Caco-2 (cell line): ENCODE data around the gene APOBEC3G. TPM values are rescaled to one million over a fixed set of nuclear protein-coding genes. Genes with fewer than 3 reads are reported as not detected.
"Not testable (repeated sequence)": the region's sequence is repeated elsewhere in the genome, so short reads cannot be mapped to it uniquely, and the experiment has no call there.

Experiments used
- BruUV-seq: library from RNA; stranded (reverse); fragments of 400-500 nt; replicated peaks from 2 replicates; lab custom pipeline; 2021; lab: Mats Ljungman, UMichigan
- CTCF ChIA-PET: fragments of 300-600 bp; sonication (Branson Sonifier 250); formaldehyde crosslinking; loops from one replicate; lab custom pipeline; 2022; ENCODE audit warnings: antibody characterized with exemption; lab: Charles Lee
- POLR2A ChIA-PET: fragments of 300-600 bp; sonication (Branson Sonifier 250); formaldehyde crosslinking; loops from one replicate; lab custom pipeline; 2022; ENCODE audit warnings: antibody characterized with exemption; lab: Charles Lee
- DNase-seq, 2 experiments: peaks; one replicate each; pipeline versions ENCODE4 v3.0.0 to v3.0.0-alpha.2; 2020 to 2022
- H3K27me3 ChIP-seq: replicated peaks from 2 replicates; pipeline ENCODE4 v1.6.0; 2011; ENCODE audit warnings: low read length; ENCODE audit not compliant: control insufficient read depth, insufficient read depth
- H3K36me3 ChIP-seq: 2 replicates; pipeline ENCODE4 v1.5.1; 2011; ENCODE audit warnings: low read length; ENCODE audit not compliant: control insufficient read depth, insufficient read depth
- H3K4me1 ChIP-seq: fragments of 250-450 bp; sonication (Bioruptor Pico); 2 replicates; pipeline ENCODE4 v1.5.1; 2020; ENCODE audit warnings: mild to moderate bottlenecking
- H3K4me3 ChIP-seq: 2 replicates; pipeline ENCODE4 v1.5.1; 2011; ENCODE audit warnings: low read depth, mild to moderate bottlenecking, control low read depth, low read length
- H3K9me3 ChIP-seq: fragments of 250-450 bp; sonication (Bioruptor Pico); 2 replicates; pipeline ENCODE4 v1.5.1; 2020; ENCODE audit warnings: mild to moderate bottlenecking, moderate library complexity
- H3K27ac Mint-ChIP-seq: one replicate; pipeline ENCODE4 v1.8.0; 2022; ENCODE audit warnings: mixed read lengths; ENCODE audit not compliant: unreplicated experiment
- H3K27me3 Mint-ChIP-seq: one replicate; pipeline ENCODE4 v1.8.0; 2022; ENCODE audit warnings: mixed read lengths; ENCODE audit not compliant: insufficient read depth, unreplicated experiment
- H3K36me3 Mint-ChIP-seq: one replicate; pipeline ENCODE4 v1.8.0; 2022; ENCODE audit warnings: mild to moderate bottlenecking, mixed read lengths; ENCODE audit not compliant: insufficient read depth, unreplicated experiment
- H3K4me1 Mint-ChIP-seq: one replicate; pipeline ENCODE4 v1.8.0; 2022; ENCODE audit warnings: low read depth, mixed read lengths; ENCODE audit not compliant: unreplicated experiment
- H3K4me3 Mint-ChIP-seq: one replicate; pipeline ENCODE4 v1.8.0; 2022; ENCODE audit warnings: mild to moderate bottlenecking, moderate library complexity, mixed read lengths; ENCODE audit not compliant: unreplicated experiment
- H3K9me3 Mint-ChIP-seq: one replicate; pipeline ENCODE4 v1.8.0; 2022; ENCODE audit warnings: mixed read lengths; ENCODE audit not compliant: unreplicated experiment
- intact Hi-C: fragments of 100-400 bp; cut with micrococcal nuclease; formaldehyde crosslinking; loops from one replicate; pipeline ENCODE4 v1.10.0; 2022; ENCODE audit not compliant: unreplicated experiment
- total RNA-seq: library from RNA; stranded (reverse); gene quantifications from 2 replicates; pipeline ENCODE4 v1.2.3, GENCODE V29; 2022
- TF ChIP-seq, protein P1 (sequence below), 2 experiments: fragments of 200-600 bp in 1 of 2; IDR thresholded peaks; 1 replicate in 1 of 2; 2 replicates in 1 of 2; pipeline versions ENCODE4 v1.5.1 to v1.8.0; 2011 to 2022; ENCODE audit warnings: antibody characterized with exemption in 1 of 2, control low read depth in 1 of 2, inconsistent platforms in 1 of 2, low read depth in 1 of 2, low read length in 1 of 2, mild to moderate bottlenecking in 1 of 2, moderate library complexity in 1 of 2; ENCODE audit not compliant: insufficient read depth in 1 of 2, severe bottlenecking in 1 of 2, unreplicated experiment in 1 of 2

APOBEC3G gene
- total RNA-seq, 1 experiment from 2014 or later: 0.73 TPM

DNA sequence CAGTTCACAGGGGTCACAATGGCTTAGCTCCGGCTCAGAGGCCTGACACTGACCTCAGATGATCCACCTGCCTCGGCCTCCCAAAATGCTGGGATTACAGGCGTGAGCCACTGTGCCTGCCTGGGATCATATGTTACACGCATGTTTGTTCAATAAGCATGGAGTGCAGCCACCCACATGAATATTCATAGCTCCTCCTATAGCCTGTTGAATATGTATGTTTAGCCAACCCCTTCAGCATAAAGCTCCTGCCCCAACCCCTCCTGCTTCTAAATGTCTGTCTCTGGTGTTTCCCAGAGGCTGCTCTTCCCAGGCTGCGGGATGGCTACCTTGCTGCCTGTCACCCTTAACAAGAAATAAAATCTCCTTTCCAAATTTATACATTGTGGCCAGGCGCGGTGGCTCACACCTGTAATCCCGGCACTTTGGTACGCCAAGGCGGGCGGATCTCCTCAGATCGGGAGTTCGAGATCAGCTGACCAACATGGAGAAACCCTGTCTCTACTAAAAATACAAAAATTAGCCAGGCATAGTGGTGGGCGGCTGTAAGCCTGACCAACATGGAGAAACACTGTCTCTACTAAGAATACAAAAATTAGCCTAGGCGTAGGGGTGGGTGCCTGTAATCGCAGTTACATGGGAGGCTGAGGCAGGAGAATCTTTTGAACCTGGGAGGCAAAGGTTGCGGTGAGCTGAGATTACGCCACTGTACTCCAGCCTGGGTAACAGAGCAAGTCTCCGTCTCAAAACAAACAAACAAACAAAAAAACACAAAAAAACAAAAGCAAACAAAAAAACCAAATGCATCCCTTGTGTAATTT lies 37.6 kb upstream of the APOBEC3G start:
- Mint-ChIP-seq H3K4me3 (peak overlapping the region; percentile 84), H3K9me3 (no peaks in the 10 kb centered on the region), H3K36me3 (peaks cover 10% of the 10 kb centered on the region), H3K27ac (peak overlapping the region; percentile 63), H3K27me3 (no peaks in the 10 kb centered on the region), H3K4me1 (peaks cover 16% of the 10 kb centered on the region)
- Histone ChIP-seq H3K27me3 (no peaks in the 10 kb centered on the region), H3K36me3 (no peaks in the 10 kb centered on the region), H3K4me1 (peaks cover 9% of the 10 kb centered on the region), H3K4me3 (no peak overlapping the region), H3K9me3 (no peaks in the 10 kb centered on the region)
- intact Hi-C loops: loop anchor here (10.0 kb wide), 1 partner anchor 75 kb away; no protein-coding TSS in a partner anchor
- CTCF ChIA-PET: no interaction called here
- POLR2A ChIA-PET: no interaction called here
- no peak for DNase-seq
- TF ChIP-seq, protein P1, sequence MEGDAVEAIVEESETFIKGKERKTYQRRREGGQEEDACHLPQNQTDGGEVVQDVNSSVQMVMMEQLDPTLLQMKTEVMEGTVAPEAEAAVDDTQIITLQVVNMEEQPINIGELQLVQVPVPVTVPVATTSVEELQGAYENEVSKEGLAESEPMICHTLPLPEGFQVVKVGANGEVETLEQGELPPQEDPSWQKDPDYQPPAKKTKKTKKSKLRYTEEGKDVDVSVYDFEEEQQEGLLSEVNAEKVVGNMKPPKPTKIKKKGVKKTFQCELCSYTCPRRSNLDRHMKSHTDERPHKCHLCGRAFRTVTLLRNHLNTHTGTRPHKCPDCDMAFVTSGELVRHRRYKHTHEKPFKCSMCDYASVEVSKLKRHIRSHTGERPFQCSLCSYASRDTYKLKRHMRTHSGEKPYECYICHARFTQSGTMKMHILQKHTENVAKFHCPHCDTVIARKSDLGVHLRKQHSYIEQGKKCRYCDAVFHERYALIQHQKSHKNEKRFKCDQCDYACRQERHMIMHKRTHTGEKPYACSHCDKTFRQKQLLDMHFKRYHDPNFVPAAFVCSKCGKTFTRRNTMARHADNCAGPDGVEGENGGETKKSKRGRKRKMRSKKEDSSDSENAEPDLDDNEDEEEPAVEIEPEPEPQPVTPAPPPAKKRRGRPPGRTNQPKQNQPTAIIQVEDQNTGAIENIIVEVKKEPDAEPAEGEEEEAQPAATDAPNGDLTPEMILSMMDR (IDR thresholded peaks at IDR 0.05; ENCODE audit: insufficient read depth in 1 of 2, low read depth in 1 of 2, low read length in 1 of 2, severe bottlenecking in 1 of 2, unreplicated experiment in 1 of 2): no peak
- BruUV-seq: no TSS peak

DNA sequence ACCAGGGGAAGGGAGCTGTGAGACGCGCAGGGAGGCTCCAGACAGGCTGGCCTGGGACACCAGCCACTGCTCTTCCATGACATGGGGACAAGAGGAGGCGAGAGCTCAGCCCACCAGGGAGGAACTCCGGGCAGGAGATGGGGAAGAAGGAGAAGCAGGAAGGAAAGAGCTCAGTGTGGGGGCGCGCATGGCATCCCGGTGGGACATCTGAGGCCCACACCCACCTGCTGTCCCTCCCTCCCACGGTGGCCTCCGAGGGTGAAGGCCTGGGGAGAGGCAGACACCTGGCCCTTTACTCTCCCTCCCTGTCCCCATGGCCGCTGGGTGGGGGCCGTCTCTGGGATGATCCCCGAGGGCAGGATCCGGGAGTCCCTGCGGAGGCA lies 36.9 kb upstream of the APOBEC3G start:
- H3K36me3 Mint-ChIP-seq: not testable (repeated sequence)

DNA sequence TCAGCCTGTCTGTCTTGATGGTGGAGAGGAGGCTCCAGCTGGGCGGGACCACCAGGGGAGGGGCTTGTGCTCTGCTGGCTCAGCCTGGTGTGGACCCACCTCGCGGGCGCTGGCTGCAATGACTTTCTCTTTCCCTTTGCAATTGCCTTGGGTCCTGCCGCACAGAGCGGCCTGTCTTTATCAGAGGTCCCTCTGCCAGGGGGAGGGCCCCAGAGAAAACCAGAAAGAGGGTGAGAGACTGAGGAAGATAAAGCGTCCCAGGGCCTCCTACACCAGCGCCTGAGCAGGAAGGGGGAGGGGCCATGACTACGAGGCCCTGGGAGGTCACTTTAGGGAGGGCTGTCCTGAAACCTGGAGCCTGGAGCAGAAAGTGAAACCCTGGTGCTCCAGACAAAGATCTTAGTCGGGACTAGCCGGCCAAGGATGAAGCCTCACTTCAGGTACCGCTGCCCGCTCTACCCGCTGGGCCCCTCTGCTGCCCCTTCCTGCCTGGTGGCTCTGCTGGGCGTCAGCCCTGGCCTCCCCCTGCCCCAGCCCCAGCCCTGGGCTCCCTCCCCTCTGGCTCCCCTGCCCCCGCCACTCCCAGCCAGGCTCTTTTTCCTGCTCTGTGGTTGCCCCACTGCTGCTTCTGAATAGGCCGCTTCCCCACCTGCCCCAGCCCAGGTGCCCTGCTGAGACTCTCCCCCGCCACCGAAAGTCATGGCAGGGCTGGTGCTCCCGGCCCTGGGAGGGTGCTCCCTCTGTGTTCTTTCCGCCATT lies 36.4 kb upstream of the APOBEC3G start, which contains the start of gene APOBEC3F:
TSS of gene APOBEC3F (plus strand) at position 327 of the 759 bp plus-strand sequence. CDS start at position 424, 97 bp downstream.
- CTCF ChIA-PET, H3K4me1 ChIP-seq, POLR2A ChIA-PET, H3K27me3 Mint-ChIP-seq, BruUV-seq, H3K36me3 ChIP-seq, H3K36me3 Mint-ChIP-seq, H3K9me3 ChIP-seq, H3K27me3 ChIP-seq, H3K9me3 Mint-ChIP-seq: not testable (repeated sequence)
- Mint-ChIP-seq H3K4me3 (peak within 1 kb of the TSS; percentile 84), H3K27ac (peak within 1 kb of the TSS; percentile 84), H3K4me1 (peaks cover 16% of the 10 kb centered on the region)
- intact Hi-C loops: loop anchor here (10.0 kb wide), 1 partner anchor 74 kb away; no protein-coding TSS in a partner anchor
- H3K4me3 ChIP-seq: peak within 1 kb of the TSS; percentile 49
- peak; percentile 77 to 84 for DNase-seq

More for the DNA sequence above, 36.9 kb upstream of the APOBEC3G start:
- H3K36me3 ChIP-seq, BruUV-seq, H3K27me3 ChIP-seq, H3K27me3 Mint-ChIP-seq, H3K9me3 ChIP-seq, CTCF ChIA-PET, H3K4me1 ChIP-seq, H3K9me3 Mint-ChIP-seq, H3K4me3 ChIP-seq, DNase-seq, POLR2A ChIA-PET: not testable (repeated sequence)
- Mint-ChIP-seq H3K4me1 (peaks cover 16% of the 10 kb centered on the region), H3K27ac (peak overlapping the region; percentile 63), H3K4me3 (peak overlapping the region; percentile 84)
- intact Hi-C loops: loop anchor here (10.0 kb wide), 1 partner anchor 75 kb away; no protein-coding TSS in a partner anchor
